ENCODE measurements around the gene GAS7.
"Not testable (repeated sequence)": the region's sequence is repeated elsewhere in the genome, so short reads cannot be mapped to it uniquely, and the experiment has no call there.

Gene GAS7

GRCh38 chr17:10042589-10043244 is 155.7 kb downstream of the GAS7 start:
- DNase-seq, result no peak

- no peak for DNase-seq
Observed at GRCh38 chr17:10041916-10042588, 156.4 kb downstream of the GAS7 start.

- no peak for DNase-seq
Observed at GRCh38 chr17:10041287-10041612, 157.2 kb downstream of the GAS7 start.

DNA sequence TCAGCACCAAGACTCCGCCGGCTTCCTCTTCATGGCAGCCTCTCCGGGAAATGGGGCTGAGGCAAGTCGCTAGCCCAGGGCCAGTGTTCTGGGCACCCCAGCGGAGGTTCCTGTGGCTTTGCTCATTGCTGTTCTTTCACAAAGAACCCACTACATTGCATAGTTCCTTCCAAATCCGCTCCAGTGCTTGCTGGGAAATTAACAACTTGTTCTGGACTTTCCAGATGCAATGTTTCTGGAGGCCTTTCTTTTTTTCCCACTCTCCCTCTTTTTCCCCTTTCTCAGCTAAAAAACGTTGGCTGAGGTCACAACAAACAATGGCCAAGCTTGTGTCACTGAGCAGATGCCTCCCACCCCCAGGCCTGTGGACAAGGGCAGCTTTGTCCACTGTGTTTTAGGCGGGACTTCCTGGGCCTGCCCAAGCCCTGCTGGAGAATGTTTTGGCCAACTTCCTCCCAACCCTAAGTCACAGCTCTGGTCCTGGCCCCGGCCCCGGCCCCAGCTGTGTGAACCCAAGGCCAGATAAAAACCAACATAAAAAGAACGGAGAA is 161.8 kb downstream of the GAS7 start:
- DNase-seq, result no peak

- DNase-seq, result no peak
Observed at GRCh38 chr17:10035885-10036284, 162.5 kb downstream of the GAS7 start.

DNA sequence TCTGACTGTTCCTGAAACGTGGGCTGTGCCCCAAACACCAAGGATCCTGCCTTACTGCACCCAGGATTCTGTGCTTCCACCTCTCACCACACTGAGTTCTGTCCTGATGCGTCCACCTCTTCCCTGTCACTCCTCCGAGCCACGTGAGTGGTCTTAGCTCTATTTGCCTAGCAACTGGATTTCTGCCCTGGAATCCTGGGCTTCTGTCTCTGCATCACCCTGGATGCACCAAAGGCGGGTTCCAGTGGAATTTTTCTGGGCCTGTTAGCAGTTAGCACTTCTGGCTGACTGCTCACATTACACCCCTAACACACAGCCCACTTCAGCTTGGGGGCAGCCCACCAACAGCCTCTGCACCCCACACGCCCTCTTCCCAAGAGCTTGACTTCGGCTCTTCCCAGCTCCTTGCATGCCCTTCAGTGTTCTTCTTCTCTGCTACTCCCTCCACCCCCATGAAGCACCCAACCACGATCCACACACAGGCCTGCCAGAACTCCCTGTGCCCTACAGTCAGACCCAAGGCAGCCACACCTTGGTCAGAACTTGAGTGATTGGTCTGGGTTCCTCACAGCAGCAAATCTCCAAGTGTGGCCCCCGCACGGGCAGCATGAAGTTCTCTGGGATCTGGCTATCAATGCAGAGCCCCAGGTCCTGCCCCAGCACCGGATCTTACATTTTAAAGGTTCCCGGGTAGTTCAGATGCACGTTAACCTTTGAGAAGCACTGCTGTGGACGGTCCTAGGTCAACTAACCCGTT is 163.5 kb downstream of the GAS7 start:
- DNase-seq, result no peak

DNA sequence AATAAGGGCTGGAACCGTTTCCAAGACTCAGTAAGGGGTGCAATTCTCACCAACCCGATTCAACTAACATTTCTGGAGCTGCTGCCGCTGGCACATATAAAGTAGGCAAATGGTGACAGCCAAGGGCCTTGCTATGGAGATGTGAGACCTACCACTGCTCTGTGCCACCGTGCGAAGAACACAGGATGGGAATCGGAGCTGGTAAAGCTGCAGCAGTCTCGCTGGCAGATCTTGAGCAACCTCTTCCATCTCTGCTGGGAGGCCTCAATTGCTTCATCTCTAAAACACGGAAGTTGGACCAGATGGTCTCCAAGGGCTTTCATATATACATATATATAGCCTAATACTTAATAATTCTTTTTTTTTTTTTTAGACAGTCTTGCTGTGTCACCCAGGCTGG is 164.4 kb downstream of the GAS7 start:
- DNase-seq, result no peak

GRCh38 chr17:10033449-10033848 is 165.0 kb downstream of the GAS7 start:
- DNase-seq, result no peak

DNA sequence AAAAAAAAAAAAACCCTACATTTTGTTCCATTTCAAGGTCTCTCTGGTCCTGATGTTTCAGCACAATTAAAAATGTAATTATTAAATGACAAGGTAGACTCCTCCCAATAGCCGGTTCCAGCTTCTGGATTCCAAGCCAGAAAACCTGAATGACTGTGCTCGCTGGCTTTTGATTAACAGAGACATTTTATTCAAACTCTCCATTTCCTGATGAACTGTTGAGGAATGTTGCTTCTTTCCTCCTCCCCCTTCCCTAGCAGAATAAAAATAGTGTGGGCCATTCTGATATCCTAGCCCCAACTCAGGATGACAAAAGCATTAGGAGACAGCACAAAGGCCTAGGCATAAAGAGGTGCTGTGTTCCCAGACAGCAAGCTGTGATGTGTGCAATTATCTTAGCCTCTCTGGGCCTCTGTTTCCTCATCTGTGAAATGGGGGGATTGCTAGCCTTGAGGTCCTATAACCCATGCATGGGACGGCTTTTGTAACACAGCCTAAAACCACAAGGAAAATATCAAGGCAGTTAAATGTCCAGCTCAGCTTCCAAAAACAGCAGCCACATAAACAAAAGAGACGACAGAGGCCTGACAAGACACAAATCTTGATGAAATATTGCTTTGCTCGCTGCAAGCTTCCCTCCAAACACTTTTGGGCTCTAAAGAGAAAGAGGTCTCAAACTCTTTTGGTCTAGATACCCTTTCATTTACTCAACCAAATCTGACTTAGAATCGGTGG is 166.1 kb downstream of the GAS7 start:
- DNase-seq, result no peak

DNA sequence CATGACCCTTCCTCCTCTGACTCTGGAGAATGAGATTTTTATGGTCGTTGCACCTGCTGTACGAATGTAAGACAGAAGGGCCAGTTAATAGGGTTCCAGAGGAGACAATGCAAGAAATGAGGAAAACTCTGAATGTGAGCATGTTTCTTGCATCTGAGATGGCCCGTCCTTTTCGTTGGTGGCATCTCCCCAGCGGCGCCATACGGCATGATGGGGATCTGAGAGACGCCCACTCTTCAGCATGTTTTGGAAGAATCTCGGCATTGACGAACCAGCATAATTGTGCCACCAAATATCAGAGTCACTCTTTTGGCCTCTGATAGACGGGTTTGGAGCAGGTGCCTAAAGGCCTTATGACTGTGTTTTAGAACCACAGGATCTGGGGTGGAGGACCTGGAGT is 166.8 kb downstream of the GAS7 start:
- no peak for DNase-seq

- no peak for DNase-seq
Observed at GRCh38 chr17:10031127-10031526, 167.3 kb downstream of the GAS7 start.

GRCh38 chr17:10029129-10029528 is 169.3 kb downstream of the GAS7 start:
- DNase-seq, result no peak

DNA sequence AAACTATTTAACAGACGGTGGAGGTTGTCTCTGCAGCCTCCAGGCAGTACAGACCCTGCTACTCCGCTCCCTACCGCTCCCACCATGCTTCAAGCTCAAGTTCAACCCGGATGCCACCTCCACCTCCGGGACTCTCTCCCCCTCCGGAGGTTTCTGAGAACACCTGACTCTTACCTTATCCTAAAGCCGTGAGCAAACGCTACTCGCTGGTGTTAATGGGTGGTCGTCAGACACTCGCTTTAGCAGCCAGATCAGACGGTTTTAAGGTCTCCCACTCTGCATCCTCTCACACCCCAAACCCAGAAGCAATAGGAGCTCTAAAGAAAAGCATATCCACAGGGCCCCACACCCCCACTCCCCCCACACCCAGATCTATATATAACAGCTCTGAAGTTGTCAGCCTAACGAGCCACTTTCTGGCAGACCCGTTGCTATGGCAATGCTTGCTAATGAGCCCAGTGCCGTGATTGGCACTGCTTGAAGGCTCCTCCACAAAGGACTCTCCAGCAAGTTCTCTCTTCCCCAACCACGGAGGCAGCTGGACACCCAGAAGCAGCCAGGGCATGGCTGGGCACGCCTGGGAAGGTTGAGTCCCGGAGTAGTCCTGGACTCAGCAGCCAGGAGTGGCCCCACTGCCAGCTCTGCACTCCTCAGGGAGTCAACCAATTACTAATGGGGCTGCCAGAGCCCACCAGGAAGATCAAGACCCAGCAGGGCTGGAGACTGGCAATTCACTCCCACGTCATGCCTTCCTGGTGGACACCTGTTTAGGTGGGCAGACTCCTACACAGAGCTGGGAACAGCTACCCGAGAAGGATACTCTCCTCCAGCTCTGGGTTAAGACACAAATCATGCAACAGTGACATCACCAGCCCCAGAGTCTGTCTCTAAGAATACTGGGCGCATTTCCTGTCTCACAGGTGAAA is 172.2 kb downstream of the GAS7 start:
- no peak for DNase-seq

DNA sequence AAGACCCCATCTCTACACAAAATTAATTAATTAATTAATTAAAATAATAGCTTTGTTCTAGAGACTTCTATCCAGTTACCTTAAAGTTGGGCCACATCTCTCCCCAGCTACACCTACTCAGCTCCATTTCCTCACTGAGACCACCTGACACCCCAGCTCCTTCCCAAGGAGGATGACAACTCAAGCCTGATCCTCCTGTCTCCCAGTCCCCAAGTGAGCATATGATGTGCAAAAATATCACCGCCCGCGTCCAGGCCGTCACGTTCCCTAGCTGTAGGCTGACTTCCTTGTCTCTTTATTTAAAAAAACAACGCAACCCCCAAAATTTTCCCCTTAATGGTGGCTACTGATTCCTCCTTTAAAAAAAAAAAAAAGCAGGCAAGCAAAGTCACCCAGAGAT is 173.2 kb downstream of the GAS7 start:
- DNase-seq, result no peak

- DNase-seq, result no peak
Observed at GRCh38 chr17:10022416-10022815, 176.0 kb downstream of the GAS7 start.

- DNase-seq, result no peak
Observed at GRCh38 chr17:10021272-10021984, 177.0 kb downstream of the GAS7 start.

GRCh38 chr17:10019941-10020451 is 178.4 kb downstream of the GAS7 start:
- DNase-seq, result no peak

DNA sequence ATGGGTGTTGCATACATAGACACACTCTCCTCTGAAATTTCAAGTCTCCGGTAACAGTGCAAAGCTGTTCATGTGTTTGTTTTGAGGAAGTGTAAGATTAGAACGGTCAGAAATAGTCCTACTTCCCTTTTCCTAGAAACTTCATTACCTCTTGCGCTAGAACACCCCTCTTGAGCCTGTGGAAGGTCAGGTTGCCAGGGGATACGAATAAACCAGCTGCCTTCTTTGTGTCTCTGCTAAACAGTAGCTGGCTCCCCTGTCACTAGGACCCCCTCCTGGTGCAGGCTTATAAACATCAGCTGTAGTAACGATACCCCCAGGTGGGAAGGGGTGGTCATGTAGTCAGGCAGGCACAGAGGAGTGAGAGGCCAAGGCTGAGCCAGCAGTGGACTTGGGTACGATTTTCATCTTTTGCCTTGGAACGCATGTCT is 179.9 kb downstream of the GAS7 start:
- DNase-seq, result no peak

DNA sequence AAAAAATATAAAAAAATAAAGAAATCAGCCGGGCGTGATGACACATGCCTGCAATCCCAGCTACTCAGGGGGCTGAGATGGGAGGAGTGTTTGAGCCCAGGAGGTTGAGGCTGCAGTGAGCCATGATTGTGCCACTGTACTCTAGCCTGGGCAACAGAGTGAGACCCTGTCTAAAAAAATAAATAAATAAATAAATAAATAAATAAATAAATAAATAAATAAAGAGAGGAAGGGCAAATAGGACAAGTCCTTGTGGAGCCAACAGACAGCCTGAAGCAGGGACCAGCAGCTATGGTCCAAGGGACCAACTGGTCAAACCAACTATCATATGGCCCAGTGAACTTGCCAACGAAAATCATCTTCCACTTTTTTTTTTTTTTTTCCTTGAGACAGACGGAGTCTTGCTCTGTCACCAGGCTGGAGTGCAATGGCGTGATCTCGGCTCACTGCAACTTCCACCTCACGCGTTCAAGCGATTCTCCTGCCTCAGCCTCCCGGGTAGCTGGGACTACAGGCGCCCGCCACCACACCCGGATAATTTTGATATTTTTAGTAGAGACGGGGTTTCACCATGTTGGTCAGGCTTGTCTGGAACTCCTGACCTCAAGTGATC is 181.3 kb downstream of the GAS7 start:
- DNase-seq, result not testable (repeated sequence)

- DNase-seq, result no peak
Observed at GRCh38 chr17:10013365-10014112, 184.9 kb downstream of the GAS7 start.

All from activated CD4-positive, alpha-beta T cell treated with anti-CD3 and anti-CD28 coated beads, Interleukin-2, amount 50 U/mL, for 1 hour (primary cell).